Neural progenitor cell (in vitro differentiated cells): ENCODE results near the gene RERE. TPM values are rescaled to one million over a fixed set of nuclear protein-coding genes. Genes with fewer than 3 reads are reported as not detected.

Experiments
- DNase-seq: peaks from one replicate; pipeline ENCODE4 v3.0.0-alpha.2; 2016; ENCODE audit warnings: low spot score
- H2AFZ ChIP-seq: fragments of 200-600 bp; sonication (generic); replicated peaks from 2 replicates; pipeline ENCODE4 v1.6.1; 2016; ENCODE audit warnings: antibody characterized with exemption
- H3F3A ChIP-seq: fragments of 200-600 bp; sonication (generic); 2 replicates; pipeline ENCODE4 v1.6.1; 2016; ENCODE audit warnings: antibody characterized with exemption, low read depth
- H3K27ac ChIP-seq: fragments of 200-600 bp; sonication (generic); 2 replicates; pipeline ENCODE4 v1.5.1; 2016; ENCODE audit warnings: mild to moderate bottlenecking
- H3K27me3 ChIP-seq: fragments of 200-600 bp; sonication (generic); 2 replicates; pipeline ENCODE4 v1.6.1; 2016; ENCODE audit warnings: mild to moderate bottlenecking, moderate library complexity
- H3K36me3 ChIP-seq: fragments of 200-600 bp; sonication (generic); 2 replicates; pipeline ENCODE4 v1.5.1; 2016
- H3K4me1 ChIP-seq: fragments of 200-600 bp; sonication (generic); 2 replicates; pipeline ENCODE4 v1.6.1; 2016; ENCODE audit warnings: mixed run types
- H3K4me2 ChIP-seq: fragments of 200-600 bp; sonication (generic); 2 replicates; pipeline ENCODE4 v1.6.1; 2016
- H3K4me3 ChIP-seq: fragments of 200-600 bp; sonication (generic); 2 replicates; pipeline ENCODE4 v1.5.1; 2016
- H3K79me2 ChIP-seq: fragments of 200-600 bp; sonication (generic); 2 replicates; pipeline ENCODE4 v1.6.1; 2016; ENCODE audit warnings: low read depth
- H3K9ac ChIP-seq: fragments of 200-600 bp; sonication (generic); 2 replicates; pipeline ENCODE4 v1.6.1; 2016
- H3K9me3 ChIP-seq: fragments of 200-600 bp; sonication (generic); 2 replicates; pipeline ENCODE4 v1.5.1; 2016; ENCODE audit warnings: low read depth
- H4K20me1 ChIP-seq: fragments of 200-600 bp; sonication (generic); 2 replicates; pipeline ENCODE4 v1.6.1; 2016; ENCODE audit warnings: low read depth
- H3K27ac Mint-ChIP-seq: 3 replicates; pipeline ENCODE4 v1.8.0; 2021; ENCODE audit warnings: mixed read lengths
- H3K27me3 Mint-ChIP-seq: 2 replicates; pipeline ENCODE4 v1.8.0; 2022; ENCODE audit warnings: low read depth, mild to moderate bottlenecking, inconsistent platforms, moderate library complexity, mixed read lengths; ENCODE audit not compliant: insufficient read depth
- H3K36me3 Mint-ChIP-seq: 3 replicates; pipeline ENCODE4 v1.8.0; 2021; ENCODE audit warnings: mixed read lengths
- H3K4me1 Mint-ChIP-seq: 3 replicates; pipeline ENCODE4 v1.8.0; 2021; ENCODE audit warnings: mixed read lengths
- H3K4me3 Mint-ChIP-seq: 3 replicates; pipeline ENCODE4 v1.8.0; 2021; ENCODE audit warnings: mild to moderate bottlenecking, moderate library complexity, mixed read lengths
- H3K9me3 Mint-ChIP-seq: 3 replicates; pipeline ENCODE4 v1.8.0; 2020; ENCODE audit warnings: mixed read lengths
- EZH2 ChIP-seq: fragments of 200-600 bp; sonication (generic); IDR thresholded peaks from 2 replicates; pipeline ENCODE4 v1.6.1; 2017; ENCODE audit warnings: antibody characterized with exemption, mild to moderate bottlenecking, moderate library complexity
- EZH2phosphoT487 ChIP-seq: fragments of 200-600 bp; sonication (generic); IDR thresholded peaks from 2 replicates; pipeline ENCODE4 v1.6.1; 2017; ENCODE audit warnings: antibody characterized with exemption
- total RNA-seq: library from RNA; depleted of rRNA; stranded (reverse); fragments of >200 nt; gene quantifications from 2 replicates; pipeline ENCODE4 v1.2.3, GENCODE V29; 2015; ENCODE audit warnings: low replicate concordance
- TF ChIP-seq, protein P1 (sequence below): fragments of 200-600 bp; sonication (generic); IDR thresholded peaks from 2 replicates; pipeline ENCODE4 v1.5.1; 2017; ENCODE audit warnings: antibody characterized with exemption, mild to moderate bottlenecking

The RERE gene
- total RNA-seq, 1 donor from 2014 or later, result 29.8 TPM

DNA sequence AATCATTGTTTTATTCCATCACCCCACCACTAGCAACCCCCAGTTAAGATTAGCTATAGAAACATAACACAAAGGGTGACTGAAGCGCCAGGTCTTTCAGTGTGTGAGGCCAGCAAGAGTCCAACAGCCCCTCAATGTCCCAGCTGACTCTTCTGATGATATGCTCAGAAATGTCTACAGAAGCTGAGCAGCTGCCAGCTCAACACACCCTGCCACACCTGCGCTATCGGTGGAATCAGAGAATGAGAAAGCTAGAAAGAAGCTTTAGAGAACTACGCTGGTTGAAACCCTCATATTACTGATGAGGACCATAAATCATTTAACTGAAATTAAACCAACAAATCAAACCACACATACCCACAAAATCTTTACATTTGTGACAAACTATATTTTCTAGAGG lies 383.3 kb downstream of the RERE start:
- H3K36me3 Mint-ChIP-seq, result peaks cover 14% of the 10 kb centered on the region
- DNase-seq, result no peak

DNA sequence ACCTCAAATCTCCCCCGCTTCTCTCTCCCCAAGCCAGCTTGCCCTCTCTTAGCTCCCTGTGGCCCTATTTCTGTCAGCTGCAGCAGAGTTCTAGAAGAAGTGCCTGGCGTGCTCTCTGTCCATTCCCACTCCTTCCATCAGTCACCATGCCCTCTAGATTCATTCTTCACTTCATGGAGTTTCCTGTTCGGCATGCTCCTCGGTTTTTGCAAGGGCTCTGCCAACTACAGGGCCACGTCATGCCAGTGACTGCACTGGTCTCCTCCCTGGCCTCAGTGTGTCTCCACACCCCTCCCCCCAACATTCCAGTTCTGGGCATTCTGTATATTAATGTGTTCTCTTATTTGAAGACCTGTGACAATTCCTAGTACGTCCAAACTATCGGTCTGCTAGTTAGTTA lies 385.7 kb downstream of the RERE start:
- Histone ChIP-seq H3K79me2 (peaks cover 61% of the 10 kb centered on the region), H3K36me3 (no peaks in the 10 kb centered on the region), H4K20me1 (peaks cover 26% of the 10 kb centered on the region), H3K9me3 (no peaks in the 10 kb centered on the region), H3K4me2 (no peak overlapping the region), H2AFZ (no peak overlapping the region), H3K9ac (no peak overlapping the region), H3F3A (no peaks in the 10 kb centered on the region), H3K4me3 (no peak overlapping the region), H3K27ac (no peak overlapping the region), H3K4me1 (peaks cover under 1% of the 10 kb centered on the region), H3K27me3 (no peaks in the 10 kb centered on the region)
- TF ChIP-seq, protein P1, sequence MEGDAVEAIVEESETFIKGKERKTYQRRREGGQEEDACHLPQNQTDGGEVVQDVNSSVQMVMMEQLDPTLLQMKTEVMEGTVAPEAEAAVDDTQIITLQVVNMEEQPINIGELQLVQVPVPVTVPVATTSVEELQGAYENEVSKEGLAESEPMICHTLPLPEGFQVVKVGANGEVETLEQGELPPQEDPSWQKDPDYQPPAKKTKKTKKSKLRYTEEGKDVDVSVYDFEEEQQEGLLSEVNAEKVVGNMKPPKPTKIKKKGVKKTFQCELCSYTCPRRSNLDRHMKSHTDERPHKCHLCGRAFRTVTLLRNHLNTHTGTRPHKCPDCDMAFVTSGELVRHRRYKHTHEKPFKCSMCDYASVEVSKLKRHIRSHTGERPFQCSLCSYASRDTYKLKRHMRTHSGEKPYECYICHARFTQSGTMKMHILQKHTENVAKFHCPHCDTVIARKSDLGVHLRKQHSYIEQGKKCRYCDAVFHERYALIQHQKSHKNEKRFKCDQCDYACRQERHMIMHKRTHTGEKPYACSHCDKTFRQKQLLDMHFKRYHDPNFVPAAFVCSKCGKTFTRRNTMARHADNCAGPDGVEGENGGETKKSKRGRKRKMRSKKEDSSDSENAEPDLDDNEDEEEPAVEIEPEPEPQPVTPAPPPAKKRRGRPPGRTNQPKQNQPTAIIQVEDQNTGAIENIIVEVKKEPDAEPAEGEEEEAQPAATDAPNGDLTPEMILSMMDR, result no peak
- TF ChIP-seq EZH2phosphoT487, result no peak
- TF ChIP-seq EZH2, result no peak
- H3K27me3 Mint-ChIP-seq, result peaks cover 5% of the 10 kb centered on the region
- no peak overlapping the region for H3K27ac Mint-ChIP-seq
- peaks cover 22% of the 10 kb centered on the region for H3K4me1 Mint-ChIP-seq
- DNase-seq, result no peak
- no peaks in the 10 kb centered on the region for H3K9me3 Mint-ChIP-seq
- H3K36me3 Mint-ChIP-seq, result peaks cover 14% of the 10 kb centered on the region
- H3K4me3 Mint-ChIP-seq, result peak overlapping the region; percentile 40

More for the DNA sequence above, 383.3 kb downstream of the RERE start:
- Histone ChIP-seq H3K79me2 (peaks cover 71% of the 10 kb centered on the region), H3K4me3 (no peak overlapping the region), H3K4me2 (no peak overlapping the region), H3K9me3 (no peaks in the 10 kb centered on the region), H3K9ac (no peak overlapping the region), H3K27me3 (no peaks in the 10 kb centered on the region), H3F3A (peaks cover 10% of the 10 kb centered on the region), H4K20me1 (peaks cover 49% of the 10 kb centered on the region), H2AFZ (no peak overlapping the region), H3K27ac (no peak overlapping the region), H3K4me1 (peaks cover 24% of the 10 kb centered on the region), H3K36me3 (no peaks in the 10 kb centered on the region)
- peak overlapping the region; percentile 15 for H3K27ac Mint-ChIP-seq
- H3K27me3 Mint-ChIP-seq, result peaks cover 5% of the 10 kb centered on the region
- H3K9me3 Mint-ChIP-seq, result no peaks in the 10 kb centered on the region
- peaks cover 43% of the 10 kb centered on the region for H3K4me1 Mint-ChIP-seq
- TF ChIP-seq, protein P1, result no peak
- TF ChIP-seq EZH2phosphoT487 (no peak), EZH2 (no peak)
- no peak overlapping the region for H3K4me3 Mint-ChIP-seq

DNA sequence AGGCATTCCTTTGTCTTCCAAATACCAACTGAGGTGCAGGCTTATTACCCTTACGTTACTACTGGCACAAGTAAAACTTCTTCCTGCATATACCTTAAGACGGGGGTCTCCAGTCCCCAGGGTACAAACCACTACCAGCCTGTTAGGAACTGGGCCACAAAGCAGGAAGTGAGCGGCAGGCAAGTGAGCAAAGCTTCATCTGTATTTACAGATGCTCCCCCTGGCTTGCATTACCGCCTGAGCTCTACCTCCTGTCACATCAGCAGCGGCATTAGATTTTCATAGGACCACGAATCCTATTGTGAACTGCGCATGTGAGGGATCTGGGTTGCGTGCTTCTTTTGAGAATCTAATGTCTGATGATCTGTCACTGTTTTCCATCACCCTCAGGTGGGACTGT lies 386.4 kb downstream of the RERE start:
- peaks cover 55% of the 10 kb centered on the region for H3K79me2 ChIP-seq
- peaks cover 25% of the 10 kb centered on the region for H4K20me1 ChIP-seq
- H2AFZ ChIP-seq, result no peak overlapping the region
- Mint-ChIP-seq H3K9me3 (no peaks in the 10 kb centered on the region), H3K4me1 (peaks cover 25% of the 10 kb centered on the region), H3K36me3 (peaks cover 18% of the 10 kb centered on the region), H3K27me3 (peaks cover 5% of the 10 kb centered on the region), H3K4me3 (no peak overlapping the region), H3K27ac (no peak overlapping the region)
- no peak overlapping the region for H3K9ac ChIP-seq
- DNase-seq, result no peak
- H3K4me1 ChIP-seq, result no peaks in the 10 kb centered on the region
- H3F3A ChIP-seq, result peaks cover under 1% of the 10 kb centered on the region
- H3K9me3 ChIP-seq, result no peaks in the 10 kb centered on the region
- no peaks in the 10 kb centered on the region for H3K36me3 ChIP-seq
- H3K4me3 ChIP-seq, result no peak overlapping the region
- no peak overlapping the region for H3K27ac ChIP-seq
- no peak overlapping the region for H3K4me2 ChIP-seq
- no peak for TF ChIP-seq EZH2phosphoT487
- TF ChIP-seq, protein P1, result peak; percentile 8
- no peak for TF ChIP-seq EZH2
- H3K27me3 ChIP-seq, result no peaks in the 10 kb centered on the region
